Measurements from ENCODE around the gene LTO1. TPM values are rescaled to one million over a fixed set of nuclear protein-coding genes. Genes with fewer than 3 reads are reported as not detected.

Gene LTO1
- total RNA-seq, 1 experiment from 2014 or later = 25.3 TPM

- H3K18ac ChIP-seq (ENCODE audit: insufficient read length, low read depth, low read length) = no peak overlapping the region
- Mint-ChIP-seq H3K27me3 (ENCODE audit: low read depth) (peaks cover 47% of the 10 kb centered on the region), H3K9me3 (no peaks in the 10 kb centered on the region), H3K27ac (no peak overlapping the region), H3K36me3 (ENCODE audit: insufficient read depth in 1 of 3, low read depth in 3 of 3) (no peaks in the 10 kb centered on the region), H3K4me3 (no peak overlapping the region), H3K4me1 (peaks cover 8 to 15% of the 10 kb centered on the region in 2 experiments)
- no peak overlapping the region for H2BK120ac ChIP-seq (ENCODE audit: low read depth, low read length, poor library complexity, severe bottlenecking)
- H3T11ph ChIP-seq (ENCODE audit: low read length) = no peak overlapping the region
- no peaks in the 10 kb centered on the region for H3K79me1 ChIP-seq (ENCODE audit: insufficient read depth, low read depth, low read length, poor library complexity, severe bottlenecking)
- H3K27me3 ChIP-seq (ENCODE audit: insufficient read depth, low read length) = no peaks in the 10 kb centered on the region; the same call in 1 of the 2 replicates
- H2AFZ ChIP-seq (ENCODE audit: low read length) = no peak overlapping the region
- H3K9ac ChIP-seq (ENCODE audit: extremely low read depth, insufficient read length, low read length) = no peak overlapping the region
- H3K4ac ChIP-seq (ENCODE audit: low read depth, low read length) = no peak overlapping the region
- no peak for DNase-seq
- no peak overlapping the region for H2BK20ac ChIP-seq (ENCODE audit: low read depth, low read length, poor library complexity, severe bottlenecking)
- H2BK5ac ChIP-seq (ENCODE audit: insufficient read length, low read length) = no peak overlapping the region
- no peak overlapping the region for H2BK15ac ChIP-seq (ENCODE audit: low read depth, low read length)
- H2BK12ac ChIP-seq (ENCODE audit: insufficient read length, low read depth, low read length) = no peak overlapping the region
- no peak overlapping the region for H4K91ac ChIP-seq (ENCODE audit: insufficient read length, low read depth, low read length)
- no peaks in the 10 kb centered on the region for H4K20me1 ChIP-seq (ENCODE audit: control insufficient read depth, insufficient read depth, insufficient read length)
- no peak overlapping the region for H2AK5ac ChIP-seq (ENCODE audit: insufficient read length, low read length)
- H3K23ac ChIP-seq (ENCODE audit: insufficient read length, low read depth, low read length) = no peak overlapping the region
- no peaks in the 10 kb centered on the region for H3K23me2 ChIP-seq (ENCODE audit: insufficient read length, low read depth, low read length, poor library complexity, severe bottlenecking)
- no peak overlapping the region for H3K14ac ChIP-seq (ENCODE audit: insufficient read depth, low read length)
- no peaks in the 10 kb centered on the region for H3K4me1 ChIP-seq (ENCODE audit: insufficient read depth, low read length)
- H3K56ac ChIP-seq (ENCODE audit: insufficient read length, low read depth, low read length) = no peak overlapping the region
- H3K9me3 ChIP-seq (ENCODE audit: control insufficient read depth, low read depth, low read length) = no peaks in the 10 kb centered on the region
- peak; percentile 67 for TF ChIP-seq CTCF (conservative IDR thresholded peaks at IDR 0.05)
- WGBS (ENCODE audit: extremely low coverage, insufficient read length, low lambda C conversion rate) = no CpG with 5 or more reads among the region's 9 CpGs
- H4K5ac ChIP-seq (ENCODE audit: insufficient read length, low read depth, low read length) = no peak overlapping the region
- no peak overlapping the region for H4K8ac ChIP-seq (replicated peaks; ENCODE audit: insufficient read length, low read depth, low read length)
- H3K79me2 ChIP-seq (ENCODE audit: insufficient read depth, low read length) = no peaks in the 10 kb centered on the region
- no peak overlapping the region for H3K4me2 ChIP-seq (ENCODE audit: insufficient read depth, insufficient read length, low read length)
- H3K27ac ChIP-seq (ENCODE audit: insufficient read length, low read depth, low read length) = no peak overlapping the region
Measured at GRCh38 chr11:69721745-69722144, 46.6 kb upstream of the LTO1 start.
